ENCODE measurements around the gene ETV5.
"Not testable (repeated sequence)": the region's sequence is repeated elsewhere in the genome, so short reads cannot be mapped to it uniquely, and the experiment has no call there.

ETV5 gene

DNA sequence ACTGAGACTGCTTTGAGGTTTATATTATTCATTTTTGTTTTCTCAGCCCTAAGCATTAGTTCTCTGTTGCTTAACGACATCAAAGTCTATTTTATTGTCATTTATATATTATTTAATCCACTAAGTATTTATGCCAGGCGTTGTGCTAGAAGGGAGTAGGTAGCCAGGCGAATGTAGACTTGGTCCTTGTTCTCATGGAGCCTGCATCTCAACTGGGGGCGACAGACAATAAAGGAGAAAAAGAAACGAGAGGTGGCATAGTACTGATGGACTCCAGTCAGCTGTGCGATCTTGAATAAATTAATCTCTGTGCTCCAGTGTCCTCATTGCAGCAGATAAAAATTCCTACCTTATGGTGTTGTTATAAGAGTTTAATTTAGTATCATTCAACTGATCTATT lies 49.7 kb downstream of the ETV5 start:
- DNase-seq: no peak

GRCh38 chr3:186058225-186058624 lies 50.7 kb downstream of the ETV5 start:
- no peak for DNase-seq

GRCh38 chr3:186057594-186057993 lies 51.3 kb downstream of the ETV5 start:
- DNase-seq: no peak

DNA sequence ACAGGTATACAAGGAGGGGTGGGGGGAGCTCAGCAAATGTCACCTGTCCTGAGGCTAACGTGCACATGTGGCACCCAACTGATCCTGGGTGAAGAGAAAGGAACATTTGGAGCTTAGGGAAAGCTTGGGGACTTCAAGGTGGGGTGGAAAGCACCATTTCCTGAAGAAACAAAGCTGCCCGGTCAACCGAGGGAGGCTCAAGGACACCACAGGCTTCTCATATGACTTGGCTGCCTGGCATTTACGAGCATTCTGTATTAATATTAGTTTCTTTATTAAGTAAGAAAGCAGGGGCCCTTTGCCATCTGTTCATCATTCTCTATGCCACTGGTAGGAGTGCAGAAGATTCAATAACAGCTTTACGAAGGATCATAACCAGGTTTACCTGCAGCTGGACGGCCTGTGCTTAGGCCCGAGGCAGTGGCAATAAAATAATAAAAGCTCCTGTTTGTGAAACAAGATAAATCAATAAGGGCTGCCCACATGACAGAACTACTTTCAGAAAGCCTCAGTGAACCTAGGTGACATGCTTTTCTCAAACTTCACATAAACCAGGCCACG lies 54.0 kb downstream of the ETV5 start:
- DNase-seq: no peak

GRCh38 chr3:186053954-186054791 lies 54.7 kb downstream of the ETV5 start:
- DNase-seq: peak; percentile 42

DNA sequence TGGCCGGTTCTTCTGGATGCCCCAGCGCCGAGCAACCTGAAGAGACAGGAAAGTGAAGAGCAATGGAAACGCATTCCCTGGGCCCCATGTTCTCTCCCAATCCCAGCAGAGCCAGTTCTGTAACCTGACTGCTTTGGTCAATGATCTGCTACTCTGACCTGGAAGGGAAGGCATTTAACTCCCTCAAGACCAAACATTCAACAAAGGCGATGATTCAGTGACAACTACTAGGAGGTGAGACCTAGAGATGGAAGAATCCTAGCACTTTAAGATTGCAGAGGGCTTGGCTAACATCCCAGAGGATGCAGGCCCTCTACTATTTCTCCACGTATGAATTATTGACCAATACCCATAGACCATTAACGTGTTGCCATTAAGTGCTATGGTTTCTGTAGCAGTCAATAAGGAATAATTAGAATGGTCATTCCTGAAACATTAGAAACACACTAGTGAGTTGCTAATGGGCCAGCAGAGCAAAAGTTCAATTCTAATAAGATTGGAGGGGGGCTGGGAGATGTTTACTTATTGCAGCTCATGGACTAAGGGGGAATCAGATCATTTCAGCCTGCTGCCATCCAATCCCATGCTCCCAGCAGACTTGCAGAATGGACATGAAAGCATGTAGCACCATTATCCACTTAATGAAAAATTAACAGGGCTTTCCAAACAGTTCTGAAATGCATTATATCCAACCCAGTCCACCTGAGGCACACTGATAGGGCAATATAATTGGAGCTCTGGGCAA lies 56.6 kb downstream of the ETV5 start:
- DNase-seq: no peak

DNA sequence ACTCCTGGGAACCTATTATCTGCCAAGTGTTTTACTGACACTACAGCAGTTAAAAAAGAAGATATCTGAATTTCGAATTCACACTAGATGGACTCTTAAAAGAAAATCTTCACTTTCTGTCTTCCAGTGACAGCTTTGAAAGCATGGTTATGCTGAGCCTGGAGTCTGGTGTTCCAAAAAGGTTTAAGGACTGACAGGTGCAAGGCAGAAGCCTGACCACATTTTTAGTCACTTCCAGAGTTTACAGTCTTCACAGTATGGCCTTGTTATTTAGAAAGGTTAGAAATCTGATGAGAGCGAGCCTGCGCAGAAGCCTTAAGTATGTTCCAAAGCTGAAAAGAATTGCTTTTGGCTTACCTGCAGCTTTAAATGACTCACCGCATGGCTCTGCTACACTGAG lies 59.9 kb downstream of the ETV5 start:
- no peak for DNase-seq

GRCh38 chr3:186048119-186048518 lies 60.8 kb downstream of the ETV5 start:
- DNase-seq: no peak

- DNase-seq: no peak
Measured at GRCh38 chr3:186046838-186047237, 62.1 kb downstream of the ETV5 start.

GRCh38 chr3:186044968-186045367 lies 63.9 kb downstream of the ETV5 start:
- DNase-seq: no peak

DNA sequence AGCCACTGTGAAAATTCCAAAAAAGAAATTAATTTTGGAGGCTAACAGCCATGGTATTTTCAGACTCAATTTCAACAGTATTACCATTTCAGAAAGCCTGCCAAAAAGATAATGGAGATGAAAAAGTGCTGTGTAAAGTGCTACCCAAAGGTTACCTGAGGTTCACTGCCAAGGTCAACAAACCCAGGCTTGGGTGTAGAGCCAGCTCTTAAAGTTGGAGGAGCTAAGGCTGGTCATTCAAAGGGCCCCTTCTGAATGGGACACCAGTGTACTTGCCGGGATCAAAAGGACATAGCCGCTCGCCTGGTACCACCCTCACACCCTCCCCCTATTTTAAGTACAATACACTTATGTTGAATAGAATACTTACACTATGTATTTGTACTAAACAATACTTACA lies 64.5 kb downstream of the ETV5 start:
- DNase-seq: no peak

GRCh38 chr3:186042521-186043202 lies 66.2 kb downstream of the ETV5 start:
- no peak for DNase-seq

DNA sequence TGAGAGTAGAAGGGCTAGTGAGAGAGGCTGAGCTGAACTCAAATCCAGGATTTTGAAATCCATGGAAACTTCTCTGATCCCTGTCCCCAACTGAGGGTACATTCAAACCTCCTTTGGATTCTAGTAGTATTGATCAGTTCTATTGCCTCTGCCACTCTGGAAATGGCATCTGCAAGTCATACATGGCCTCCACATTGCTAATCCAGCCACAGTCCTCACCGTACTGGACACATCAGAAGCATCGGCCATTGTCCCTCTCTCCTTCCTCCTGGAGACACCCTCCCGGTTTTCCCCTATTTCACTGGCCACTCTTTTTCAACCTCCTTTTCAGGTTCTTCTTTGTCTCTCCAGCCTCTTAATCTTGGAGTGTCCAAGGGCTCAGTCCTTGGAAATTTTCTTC lies 66.9 kb downstream of the ETV5 start:
- no peak for DNase-seq

GRCh38 chr3:186038360-186038759 lies 70.5 kb downstream of the ETV5 start:
- no peak for DNase-seq

DNA sequence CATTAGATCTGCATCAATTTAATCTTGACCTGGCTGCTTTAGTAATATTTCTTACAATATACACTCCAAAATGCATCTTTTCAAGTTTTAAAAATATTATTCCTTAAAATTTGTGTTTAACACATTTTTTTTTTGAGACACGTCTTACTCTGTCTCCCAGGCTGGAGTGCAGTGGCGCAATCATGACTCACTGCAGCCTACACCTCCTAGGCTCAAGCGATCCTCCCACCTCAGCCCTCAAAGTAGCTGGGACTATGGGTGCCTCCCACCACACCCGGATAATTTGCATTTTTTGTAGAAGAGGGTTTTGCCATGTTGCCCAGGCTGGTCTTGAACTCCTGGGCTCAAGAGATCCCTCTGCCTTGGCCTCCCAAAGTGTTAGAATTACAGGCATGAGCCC lies 73.6 kb downstream of the ETV5 start:
- no peak for DNase-seq

GRCh38 chr3:186032321-186032720 lies 76.6 kb downstream of the ETV5 start:
- DNase-seq: peak; percentile 77

- DNase-seq: not testable (repeated sequence)
Measured at GRCh38 chr3:186025993-186026392, 82.9 kb downstream of the ETV5 start.

- no peak for DNase-seq
Measured at GRCh38 chr3:186025161-186025560, 83.7 kb downstream of the ETV5 start.

GRCh38 chr3:186024210-186024609 lies 84.7 kb downstream of the ETV5 start:
- DNase-seq: no peak

DNA sequence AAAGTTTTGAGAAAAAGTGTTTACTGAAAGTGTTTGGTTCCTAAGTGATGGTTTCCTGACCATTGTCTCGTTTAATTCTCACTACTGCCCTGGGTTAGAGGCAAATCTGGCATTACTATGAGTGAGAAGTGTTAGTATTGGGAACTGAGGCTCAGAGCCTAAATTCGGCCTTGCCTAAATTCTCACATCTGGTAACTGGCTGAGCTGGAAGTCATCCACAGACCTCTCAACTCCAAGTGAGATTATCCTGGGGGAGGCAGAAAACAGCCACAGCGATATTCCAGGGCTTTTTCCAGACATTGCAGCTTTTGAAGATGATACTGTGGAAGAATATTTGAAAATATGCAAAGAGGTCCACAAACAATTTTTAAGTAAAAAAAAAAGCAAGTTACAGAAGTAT lies 86.0 kb downstream of the ETV5 start:
- DNase-seq: no peak

DNA sequence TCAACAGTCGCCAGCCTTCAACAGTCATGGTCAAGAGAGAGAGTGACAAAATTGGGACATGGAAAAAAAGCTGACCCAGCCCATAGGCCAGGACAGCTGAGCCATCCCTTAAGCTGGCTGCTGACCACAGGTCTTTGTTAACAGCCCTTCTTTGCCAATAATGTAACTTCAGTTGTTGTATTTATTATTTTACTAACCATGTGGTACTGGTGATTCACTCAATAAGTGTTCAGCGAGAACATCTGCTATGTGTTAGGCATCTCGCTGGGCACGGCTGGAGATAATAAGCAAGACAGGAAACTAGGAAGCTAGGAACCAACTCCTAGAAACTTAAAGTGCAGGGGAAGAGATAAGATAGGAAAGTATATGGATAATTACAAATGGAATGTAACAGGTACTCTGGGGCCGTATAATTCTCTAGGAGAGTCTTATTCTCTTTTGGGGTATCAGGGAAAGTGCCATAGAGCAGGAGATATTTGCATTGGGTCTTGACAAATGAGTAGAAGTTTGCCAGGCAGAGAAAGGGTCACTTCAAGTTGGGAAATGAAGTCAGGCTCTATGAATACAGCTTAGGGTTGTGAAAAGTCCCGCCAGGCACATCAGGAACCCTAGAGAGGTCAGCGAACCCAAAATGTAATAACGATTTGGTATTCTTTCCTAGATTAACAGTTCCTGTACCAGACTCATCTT lies 87.1 kb downstream of the ETV5 start:
- DNase-seq: peak; percentile 65

GRCh38 chr3:186021250-186021649 lies 87.6 kb downstream of the ETV5 start:
- DNase-seq: not testable (repeated sequence)

DNA sequence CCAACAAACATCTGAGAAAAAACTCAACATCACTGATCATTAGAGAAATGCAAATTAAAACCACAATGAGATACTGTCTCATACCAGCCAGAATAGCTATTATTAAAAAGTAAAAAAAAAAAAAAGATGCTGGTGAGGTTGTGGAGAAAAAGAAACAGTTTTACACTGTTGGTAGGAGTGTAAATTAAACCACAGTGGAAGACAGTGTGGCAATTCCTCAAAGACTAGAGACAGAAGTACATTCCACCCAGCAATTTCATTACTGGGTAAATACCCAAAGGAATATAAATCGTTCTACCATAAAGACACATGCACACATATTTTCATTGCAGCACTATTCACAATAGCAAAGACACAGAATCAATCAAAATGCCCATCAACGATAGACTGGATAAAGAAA lies 89.6 kb downstream of the ETV5 start:
- DNase-seq: not testable (repeated sequence)

Measured in DMS 273 treated with DMSO at 0.1 percent for 48 hours (cell line).